ENCODE results near the gene RAP1A.
A peak's percentile ranks its signal among the peaks of the same experiment; 100 is the strongest.

RAP1A gene

GRCh38 chr1:111599781-111600693 is 19.6 kb upstream of the RAP1A start:
- Histone ChIP-seq H3K27ac (ENCODE audit: low read depth, low read length, poor library complexity, severe bottlenecking) (no peak overlapping the region), H3K4me1 (ENCODE audit: insufficient read depth, low read length, severe bottlenecking) (peaks cover 55% of the 10 kb centered on the region), H3K4me2 (ENCODE audit: low read length) (no peak overlapping the region), H3K9ac (ENCODE audit: low read length) (no peak overlapping the region), H3K27me3 (ENCODE audit: insufficient read depth, low read length) (no peaks in the 10 kb centered on the region), H4K20me1 (ENCODE audit: insufficient read depth, low read length) (no peaks in the 10 kb centered on the region), H3K36me3 (ENCODE audit: insufficient read depth, low read length) (no peaks in the 10 kb centered on the region), H3K9me2 (ENCODE audit: low read depth, low read length) (no peaks in the 10 kb centered on the region), H3K4me3 (ENCODE audit: low read depth, low read length, poor library complexity, severe bottlenecking) (no peak overlapping the region), H3F3A (ENCODE audit: insufficient read depth, low read length) (no peaks in the 10 kb centered on the region), H3K9me3 (ENCODE audit: low read length) (no peaks in the 10 kb centered on the region), H2AFZ (ENCODE audit: low read length) (no peak overlapping the region), H3K79me2 (ENCODE audit: insufficient read depth, low read length) (no peaks in the 10 kb centered on the region)
- TF ChIP-seq EZH2 (IDR thresholded peaks at IDR 0.05; ENCODE audit: borderline replicate concordance, low read length) (no peak), CTCF (IDR thresholded peaks at IDR 0.05; ENCODE audit: low read length) (no peak)

DNA sequence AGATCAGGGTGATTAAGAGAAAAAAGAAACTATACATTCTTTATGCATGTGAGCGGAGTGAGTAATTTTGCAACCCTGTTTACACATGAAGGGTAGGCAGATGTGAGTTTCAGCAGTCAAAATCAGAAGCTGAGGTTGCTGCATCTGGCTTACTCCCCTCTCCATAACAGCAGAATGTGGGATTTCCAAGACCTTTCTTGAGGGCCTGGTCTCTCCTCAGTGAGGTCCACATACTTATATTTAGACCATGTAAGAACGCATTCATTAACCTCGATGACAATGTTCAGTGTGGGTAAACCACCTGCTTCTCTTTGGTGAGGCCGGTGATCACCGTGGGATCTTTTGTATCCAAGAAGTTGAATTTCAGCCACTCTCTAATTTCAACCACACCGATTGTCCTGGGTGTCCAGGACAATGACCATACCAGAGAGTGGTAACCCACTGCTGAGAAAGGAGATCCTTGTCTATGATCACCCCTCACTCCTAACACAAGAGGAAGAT is 18.7 kb upstream of the RAP1A start:
- Histone ChIP-seq H3K9me2 (ENCODE audit: low read depth, low read length) (no peaks in the 10 kb centered on the region), H3K27ac (ENCODE audit: low read depth, low read length, poor library complexity, severe bottlenecking) (no peak overlapping the region), H3K9ac (ENCODE audit: low read length) (no peak overlapping the region), H3K27me3 (ENCODE audit: insufficient read depth, low read length) (no peaks in the 10 kb centered on the region), H3K4me1 (ENCODE audit: insufficient read depth, low read length, severe bottlenecking) (peaks cover 55% of the 10 kb centered on the region), H3K79me2 (ENCODE audit: insufficient read depth, low read length) (no peaks in the 10 kb centered on the region), H4K20me1 (ENCODE audit: insufficient read depth, low read length) (no peaks in the 10 kb centered on the region), H2AFZ (ENCODE audit: low read length) (no peak overlapping the region), H3K4me3 (ENCODE audit: low read depth, low read length, poor library complexity, severe bottlenecking) (no peak overlapping the region), H3F3A (ENCODE audit: insufficient read depth, low read length) (no peaks in the 10 kb centered on the region), H3K9me3 (ENCODE audit: low read length) (no peaks in the 10 kb centered on the region), H3K36me3 (ENCODE audit: insufficient read depth, low read length) (no peaks in the 10 kb centered on the region), H3K4me2 (ENCODE audit: low read length) (no peak overlapping the region)
- TF ChIP-seq CTCF (IDR thresholded peaks at IDR 0.05; ENCODE audit: low read length), result no peak

DNA sequence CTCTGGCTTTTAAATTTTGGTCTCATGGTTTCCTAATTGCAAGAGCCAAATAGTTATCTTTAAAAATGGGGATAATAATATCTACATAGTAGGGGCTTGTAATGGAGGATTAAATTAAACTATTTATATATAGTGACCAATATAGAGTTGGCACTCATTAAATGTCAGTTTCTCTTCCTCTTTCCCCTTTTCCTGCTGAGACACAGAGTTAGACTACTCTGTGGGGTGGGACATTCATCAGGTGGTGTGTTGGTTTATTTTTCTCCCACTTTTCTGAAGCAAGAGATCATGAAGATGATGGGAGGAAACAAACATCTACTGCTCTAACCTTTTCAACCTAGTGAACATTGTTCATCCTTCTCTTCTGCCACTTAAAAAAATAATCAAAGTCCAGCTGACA is 17.3 kb upstream of the RAP1A start:
- Histone ChIP-seq H3K4me2 (ENCODE audit: low read length) (0 out of 2 replicates have a peak overlapping the region, but pooled peaks have one; percentile 16), H3K36me3 (ENCODE audit: insufficient read depth, low read length) (no peaks in the 10 kb centered on the region), H3K9me2 (ENCODE audit: low read depth, low read length) (no peaks in the 10 kb centered on the region), H3K4me3 (ENCODE audit: low read depth, low read length, poor library complexity, severe bottlenecking) (no peak overlapping the region), H3K9me3 (ENCODE audit: low read length) (no peaks in the 10 kb centered on the region), H3K27me3 (ENCODE audit: insufficient read depth, low read length) (no peaks in the 10 kb centered on the region), H2AFZ (ENCODE audit: low read length) (no peak overlapping the region), H3K4me1 (ENCODE audit: insufficient read depth, low read length, severe bottlenecking) (peaks cover 50% of the 10 kb centered on the region), H3K79me2 (ENCODE audit: insufficient read depth, low read length) (no peaks in the 10 kb centered on the region), H4K20me1 (ENCODE audit: insufficient read depth, low read length) (no peaks in the 10 kb centered on the region), H3F3A (ENCODE audit: insufficient read depth, low read length) (no peaks in the 10 kb centered on the region), H3K27ac (ENCODE audit: low read depth, low read length, poor library complexity, severe bottlenecking) (no peak overlapping the region), H3K9ac (ENCODE audit: low read length) (no peak overlapping the region)
- TF ChIP-seq EZH2 (IDR thresholded peaks at IDR 0.05; ENCODE audit: borderline replicate concordance, low read length) (no peak), CTCF (IDR thresholded peaks at IDR 0.05; ENCODE audit: low read length) (no peak)

All from OCI-LY1 (cell line).